ENCODE results near the gene NELL2. TPM values are rescaled to one million over a fixed set of nuclear protein-coding genes. Genes with fewer than 3 reads are reported as not detected.

The NELL2 gene
- total RNA-seq, 2 donors from 2014 or later, result 2.9 to 6.1 TPM

DNA sequence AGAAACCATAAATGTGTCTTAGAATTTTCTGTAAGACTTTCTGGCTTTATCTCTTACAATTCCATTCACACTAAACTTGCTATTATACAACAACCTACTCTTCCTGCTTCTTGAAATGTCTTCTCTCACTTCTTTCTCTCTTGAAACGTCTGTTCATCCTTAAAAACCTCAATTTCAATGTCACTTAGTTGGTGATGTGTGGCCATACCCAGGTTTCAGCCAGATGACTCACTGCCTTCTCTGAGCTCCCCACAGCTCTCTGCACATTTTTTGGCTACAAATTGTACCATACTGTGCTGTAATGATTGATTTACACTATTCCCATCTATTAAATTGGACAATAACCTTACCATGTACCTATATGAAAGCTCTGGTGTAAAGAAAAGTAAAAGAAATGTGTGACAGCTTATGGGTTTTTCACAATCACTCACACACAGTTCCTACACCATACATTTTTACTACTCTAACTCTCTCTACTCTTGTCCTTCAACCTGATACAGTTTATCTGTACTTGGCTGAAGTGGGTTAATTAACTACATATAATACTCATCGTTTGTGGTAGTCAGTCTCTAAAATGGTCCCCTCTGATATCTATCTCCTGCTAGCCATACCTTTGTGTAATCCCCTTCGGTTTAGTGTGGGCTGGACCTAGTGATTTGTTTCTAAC, 222.1 kb downstream of the NELL2 start:
- intact Hi-C loops (cut with DNase I, micrococcal nuclease), result no loop called here
- ATAC-seq (no peak), DNase-seq (no peak)

- no peak for ATAC-seq
Measured at GRCh38 chr12:44649693-44650092, 226.4 kb downstream of the NELL2 start.

GRCh38 chr12:44647917-44648690, 228.0 kb downstream of the NELL2 start:
- no peak for ATAC-seq
- intact Hi-C loops (cut with DNase I, micrococcal nuclease), result no loop called here
- DNase-seq, result no peak

More at GRCh38 chr12:44649693-44650092, 226.4 kb downstream of the NELL2 start:
- no peak for DNase-seq
- intact Hi-C loops (cut with DNase I, micrococcal nuclease), result no loop called here

DNA sequence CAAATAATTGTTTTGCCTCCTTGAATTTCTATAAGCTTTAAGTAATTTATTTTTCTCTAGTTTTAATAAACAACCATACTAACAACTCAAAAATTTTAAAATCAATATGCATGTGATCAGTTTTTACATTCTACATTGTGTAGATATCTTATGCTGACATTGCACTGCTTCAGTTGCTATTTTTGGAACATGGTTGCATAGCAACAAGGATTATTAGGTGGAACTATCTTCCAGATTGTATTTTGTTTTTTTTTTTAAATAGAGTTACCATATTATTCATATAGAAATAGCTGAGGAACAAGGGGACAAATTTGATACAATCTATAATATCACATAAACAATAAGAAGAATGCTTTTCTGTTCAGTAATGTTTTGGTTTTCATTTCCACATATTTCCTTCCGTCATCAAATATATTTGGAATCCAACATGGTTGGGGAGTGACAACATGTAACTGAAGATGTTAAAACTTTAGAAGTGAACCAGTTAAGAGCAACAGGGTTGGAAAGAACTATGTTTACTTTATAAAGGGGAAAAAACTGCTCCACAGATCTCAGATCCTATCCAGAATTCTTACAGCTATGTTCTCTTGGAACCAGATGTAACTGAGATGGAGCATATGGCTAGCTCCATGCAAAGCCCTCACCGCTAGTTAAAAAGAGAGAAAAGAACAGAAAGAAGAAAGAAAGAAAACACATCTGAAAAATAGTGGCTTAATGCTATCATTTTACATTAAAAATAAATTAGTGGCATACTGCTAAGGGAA, 235.5 kb downstream of the NELL2 start:
- DNase-seq, result no peak
- intact Hi-C loops (cut with DNase I, micrococcal nuclease), result no loop called here
- ATAC-seq, result no peak

DNA sequence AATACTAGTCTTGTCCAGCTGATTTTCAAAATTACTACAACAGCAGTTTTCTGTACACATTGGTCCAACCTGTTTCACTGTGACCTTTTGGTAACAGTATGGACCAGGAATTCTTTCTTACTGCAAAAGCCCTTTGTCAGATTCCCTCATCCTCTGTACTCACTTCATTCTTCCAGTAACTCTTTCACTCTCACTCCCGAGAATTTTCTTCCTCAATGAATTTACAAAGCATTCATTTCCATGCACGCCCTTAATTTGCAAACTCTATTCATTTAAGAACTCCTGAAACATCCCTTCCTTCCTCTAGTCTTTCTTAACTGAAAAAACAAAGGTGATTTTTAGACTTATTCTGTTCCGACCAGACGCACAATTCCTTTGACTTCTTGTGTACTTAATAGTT, 238.2 kb downstream of the NELL2 start:
- DNase-seq (no peak), ATAC-seq (no peak)
- intact Hi-C loops (cut with DNase I, micrococcal nuclease), result no loop called here

GRCh38 chr12:44628180-44628579, 247.9 kb downstream of the NELL2 start:
- no peak for DNase-seq
- intact Hi-C loops (cut with DNase I, micrococcal nuclease), result no loop called here
- ATAC-seq, result no peak

GRCh38 chr12:44627387-44628166, 248.5 kb downstream of the NELL2 start:
- intact Hi-C loops (cut with DNase I, micrococcal nuclease), result no loop called here
- DNase-seq (no peak), ATAC-seq (no peak)

GRCh38 chr12:44626883-44627282, 249.2 kb downstream of the NELL2 start:
- no peak for ATAC-seq
- no peak for DNase-seq
- intact Hi-C loops (cut with DNase I, micrococcal nuclease), result no loop called here

DNA sequence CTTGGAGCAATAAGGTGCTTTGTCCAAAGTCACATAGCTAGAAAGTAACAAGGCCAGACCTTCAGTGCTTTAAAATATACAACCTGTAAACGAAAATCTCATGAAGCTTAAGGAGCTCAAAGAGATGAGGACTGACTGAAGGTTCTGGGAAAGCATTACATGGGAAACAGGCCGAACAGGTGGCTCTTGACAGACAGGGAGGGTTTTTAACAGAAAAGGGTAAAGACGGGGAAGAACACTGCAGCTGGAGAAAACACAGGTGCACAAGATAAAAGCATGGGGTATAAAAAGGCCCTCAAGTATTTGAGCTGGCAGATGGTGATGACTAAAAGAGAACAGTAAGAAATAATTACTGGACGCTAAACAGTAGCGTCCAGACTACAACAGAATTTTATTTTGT, 257.2 kb downstream of the NELL2 start:
- DNase-seq (no peak), ATAC-seq (no peak)
- intact Hi-C loops (cut with DNase I, micrococcal nuclease), result no loop called here

GRCh38 chr12:44616402-44616801, 259.7 kb downstream of the NELL2 start:
- ATAC-seq (no peak), DNase-seq (no peak)
- intact Hi-C loops (cut with DNase I, micrococcal nuclease), result no loop called here

DNA sequence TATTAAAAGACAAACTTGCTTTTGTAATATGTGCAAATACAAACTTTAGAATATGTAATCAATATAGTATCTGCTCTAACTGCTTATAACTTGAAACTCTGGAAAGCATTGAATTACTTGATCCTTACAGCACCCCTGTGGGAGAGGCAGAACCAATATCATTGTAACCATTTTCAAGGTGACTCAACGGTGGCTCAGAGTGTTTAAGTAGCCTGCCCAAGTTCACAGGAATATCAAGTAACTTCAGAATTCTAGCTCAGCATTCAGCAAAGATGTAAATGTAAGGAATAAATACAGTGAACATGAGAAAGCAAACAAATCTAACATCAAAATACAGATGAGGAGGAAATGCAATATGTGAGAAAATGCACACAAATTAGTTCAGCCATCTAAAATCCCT, 264.6 kb downstream of the NELL2 start:
- intact Hi-C loops (cut with DNase I, micrococcal nuclease), result no loop called here
- no peak for DNase-seq
- no peak for ATAC-seq

GRCh38 chr12:44603701-44604100, 272.4 kb downstream of the NELL2 start:
- ATAC-seq, result no peak
- no peak for DNase-seq
- intact Hi-C loops (cut with DNase I, micrococcal nuclease), result no loop called here

GRCh38 chr12:44592626-44593025, 283.5 kb downstream of the NELL2 start:
- intact Hi-C loops (cut with DNase I, micrococcal nuclease), result no loop called here
- DNase-seq (no peak), ATAC-seq (no peak)

GRCh38 chr12:44589697-44590096, 286.4 kb downstream of the NELL2 start:
- intact Hi-C loops (cut with DNase I, micrococcal nuclease), result no loop called here
- ATAC-seq (no peak), DNase-seq (no peak)

GRCh38 chr12:44588651-44589050, 287.5 kb downstream of the NELL2 start:
- ATAC-seq (no peak), DNase-seq (no peak)
- intact Hi-C loops (cut with DNase I, micrococcal nuclease), result no loop called here

- intact Hi-C loops (cut with DNase I, micrococcal nuclease), result no loop called here
- DNase-seq (no peak), ATAC-seq (no peak)
Measured at GRCh38 chr12:44584625-44585024, 291.5 kb downstream of the NELL2 start.

- DNase-seq (no peak), ATAC-seq (no peak)
- intact Hi-C loops (cut with DNase I, micrococcal nuclease), result no loop called here
Measured at GRCh38 chr12:44582521-44582920, 293.6 kb downstream of the NELL2 start.

- intact Hi-C loops (cut with DNase I, micrococcal nuclease), result no loop called here
- ATAC-seq (no peak), DNase-seq (no peak)
Measured at GRCh38 chr12:44581642-44582242, 294.4 kb downstream of the NELL2 start.

DNA sequence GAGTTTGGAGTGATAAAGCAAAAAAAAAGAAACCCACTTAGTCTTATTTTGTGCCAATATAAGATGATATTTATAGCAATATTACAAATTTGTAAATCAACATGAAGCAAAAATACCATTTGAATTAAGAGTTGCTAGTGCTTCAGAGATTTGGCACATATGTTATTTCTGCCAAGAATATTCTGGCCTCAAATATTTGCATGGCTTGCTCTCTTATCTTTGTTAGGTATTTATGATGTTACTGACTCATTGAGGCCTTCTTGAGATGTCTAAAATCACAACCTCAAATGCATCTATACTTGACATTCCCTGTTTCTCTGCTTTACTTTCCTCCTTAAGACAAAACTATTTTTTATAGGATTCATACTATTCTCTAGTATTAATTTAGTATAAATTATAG, 301.5 kb downstream of the NELL2 start:
- intact Hi-C loops (cut with DNase I, micrococcal nuclease), result no loop called here
- ATAC-seq, result no peak
- no peak for DNase-seq
